NCI-H69 (cell line): ENCODE data around the gene ZNF76.

Source experiments
- DNase-seq: peaks from one replicate; lab custom pipeline; 2025; lab: John Stamatoyannopoulos, UW

The ZNF76 gene

GRCh38 chr6:35259194-35259947, at the start of gene ZNF76:
ZNF76 (plus strand) TSS chr6:35259735; CDS start chr6:35281152, 21,417 bp downstream.
- DNase-seq = peak; percentile 99

- peak; percentile 68 for DNase-seq
These were observed 46.2 kb upstream of the ZNF76 start for GRCh38 chr6:35213298-35213791.

DNA sequence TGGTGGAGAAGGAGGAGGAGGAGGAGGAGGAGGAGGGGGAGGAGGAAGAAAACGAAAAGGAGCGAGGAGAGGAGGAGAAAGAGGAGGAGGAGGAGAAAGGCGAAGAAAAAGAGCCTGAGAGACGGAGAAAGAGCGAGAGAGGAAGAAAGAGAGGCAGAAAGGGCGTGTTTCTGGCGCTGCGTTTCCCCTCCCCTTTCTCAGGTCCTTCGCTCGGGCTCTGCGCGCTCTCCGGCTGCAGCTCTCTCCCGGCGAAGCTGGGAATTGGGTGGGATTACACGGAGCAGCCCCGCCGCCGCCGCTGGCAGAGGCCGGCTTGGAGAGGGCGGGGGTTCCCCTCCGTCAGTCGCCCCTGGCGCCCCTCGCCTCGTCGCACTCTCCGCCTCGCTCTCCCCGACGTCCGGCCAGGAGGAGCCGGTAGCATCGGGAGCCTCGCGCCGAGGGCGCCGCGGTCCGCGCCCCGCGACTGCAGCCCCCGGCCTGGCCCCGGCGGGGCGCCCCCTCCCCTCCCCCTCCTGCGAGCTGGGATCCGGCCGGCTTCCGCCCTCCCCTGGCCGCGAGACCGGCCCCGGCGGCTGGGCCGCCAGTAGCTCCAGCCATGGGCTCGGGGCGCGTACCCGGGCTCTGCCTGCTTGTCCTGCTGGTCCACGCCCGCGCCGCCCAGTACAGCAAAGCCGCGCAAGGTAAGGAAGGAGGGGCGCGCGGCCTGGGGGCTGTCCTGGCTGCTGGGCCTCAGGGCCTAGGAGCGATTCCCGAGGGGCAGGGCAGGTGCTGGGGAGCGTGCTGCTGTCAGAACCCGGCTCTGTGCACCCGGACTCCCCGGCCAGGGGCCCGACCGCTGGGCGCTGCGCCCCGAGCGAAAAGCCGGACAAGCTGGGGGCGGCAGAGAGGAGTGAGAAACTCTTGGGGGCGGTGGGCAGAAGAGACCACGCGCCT, 45.4 kb upstream of the ZNF76 start, which contains the start of gene SCUBE3:
SCUBE3 (plus strand) TSS at position 133 of the 933 bp plus-strand sequence; CDS start at position 596, 463 bp downstream.
- peak; percentile 82 for DNase-seq

DNA sequence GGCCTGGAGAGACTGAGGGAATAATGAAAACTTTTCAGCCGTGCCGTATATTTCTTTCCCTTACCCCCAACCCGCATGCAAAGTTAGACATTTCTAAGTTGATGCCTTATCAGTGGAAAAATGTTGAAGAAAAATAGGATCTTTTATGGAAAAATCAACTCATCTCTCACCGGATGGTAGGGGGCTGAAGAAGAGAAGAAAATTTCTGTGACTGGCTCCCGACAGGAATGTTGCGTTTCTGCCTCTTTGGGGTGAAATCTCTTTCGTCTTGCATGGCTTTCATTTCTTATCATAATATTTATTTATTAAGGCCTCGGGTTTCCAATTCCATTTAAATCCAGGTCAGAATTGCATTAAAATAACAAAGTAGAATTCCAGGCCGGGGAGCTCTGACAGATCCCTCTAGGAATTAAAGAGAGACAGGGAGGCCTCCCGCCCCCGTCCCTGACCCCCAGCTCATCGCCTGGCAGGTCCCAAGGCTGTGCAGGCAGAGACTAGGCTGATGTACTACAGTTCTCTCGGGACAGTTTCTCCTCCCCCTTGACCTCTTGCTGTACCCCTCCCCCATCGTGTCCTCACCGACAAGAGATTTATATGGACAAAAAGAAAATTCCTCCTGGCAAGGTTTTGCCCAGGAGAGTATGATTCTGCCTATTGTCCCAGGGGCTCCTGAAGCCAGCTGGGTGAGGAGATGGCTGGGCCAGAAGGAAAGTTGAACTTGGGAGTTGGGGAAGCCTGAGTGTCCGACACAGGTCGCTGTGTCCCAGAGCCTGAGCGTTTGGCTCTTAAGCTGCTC, 44.5 kb upstream of the ZNF76 start:
- no peak for DNase-seq

DNA sequence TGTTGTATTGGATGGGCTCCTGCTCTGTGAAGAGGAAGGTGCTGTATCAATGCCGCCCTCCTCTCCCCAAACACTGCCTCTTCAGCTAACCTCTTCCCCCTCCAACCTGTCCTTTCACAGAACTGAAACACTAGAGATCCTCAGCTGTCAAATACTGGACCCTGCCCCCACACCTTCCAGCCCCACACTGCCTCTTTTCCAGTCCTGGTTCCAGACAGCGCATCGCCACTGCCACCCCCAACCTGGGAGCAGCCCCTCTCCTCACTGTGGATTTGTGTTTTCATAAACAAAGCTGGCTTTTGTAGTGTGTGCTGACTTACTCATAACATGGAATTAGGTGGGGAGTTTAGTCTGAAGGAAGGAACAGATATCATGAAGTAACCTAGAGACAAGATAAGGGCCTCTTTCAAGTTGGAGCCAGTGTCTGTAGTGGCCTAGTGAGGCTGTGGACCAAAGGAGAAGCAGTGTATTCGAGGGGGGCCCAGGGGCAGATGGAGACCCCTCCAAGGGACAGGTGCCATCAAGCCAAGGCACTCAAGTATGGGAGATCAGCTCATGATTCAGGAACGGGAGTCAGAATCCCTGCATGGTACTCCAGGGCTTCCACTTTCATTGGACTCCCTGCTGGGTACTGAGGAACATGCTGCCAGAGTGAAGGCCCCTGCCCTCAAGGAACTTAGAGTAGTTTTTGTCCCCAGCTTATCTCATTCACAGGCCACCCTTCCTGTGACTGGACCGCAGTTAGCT, 43.7 kb upstream of the ZNF76 start:
- DNase-seq = no peak

DNA sequence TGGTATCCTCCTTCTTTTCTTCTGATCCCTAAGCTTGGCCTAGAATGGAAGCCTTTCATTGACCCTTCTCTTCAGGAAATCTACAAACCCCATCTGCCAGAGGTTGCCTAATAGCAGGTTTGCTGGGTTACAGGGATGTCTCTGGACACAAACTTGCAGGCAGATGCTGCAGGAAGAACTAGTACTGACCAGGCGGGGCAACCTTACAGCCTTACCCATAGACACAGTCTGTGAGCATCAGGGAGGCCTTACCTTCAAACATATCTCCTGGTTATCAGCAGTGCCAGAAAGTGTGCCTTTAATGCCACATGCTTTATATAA, 43.2 kb upstream of the ZNF76 start:
- DNase-seq = peak; percentile 72

DNA sequence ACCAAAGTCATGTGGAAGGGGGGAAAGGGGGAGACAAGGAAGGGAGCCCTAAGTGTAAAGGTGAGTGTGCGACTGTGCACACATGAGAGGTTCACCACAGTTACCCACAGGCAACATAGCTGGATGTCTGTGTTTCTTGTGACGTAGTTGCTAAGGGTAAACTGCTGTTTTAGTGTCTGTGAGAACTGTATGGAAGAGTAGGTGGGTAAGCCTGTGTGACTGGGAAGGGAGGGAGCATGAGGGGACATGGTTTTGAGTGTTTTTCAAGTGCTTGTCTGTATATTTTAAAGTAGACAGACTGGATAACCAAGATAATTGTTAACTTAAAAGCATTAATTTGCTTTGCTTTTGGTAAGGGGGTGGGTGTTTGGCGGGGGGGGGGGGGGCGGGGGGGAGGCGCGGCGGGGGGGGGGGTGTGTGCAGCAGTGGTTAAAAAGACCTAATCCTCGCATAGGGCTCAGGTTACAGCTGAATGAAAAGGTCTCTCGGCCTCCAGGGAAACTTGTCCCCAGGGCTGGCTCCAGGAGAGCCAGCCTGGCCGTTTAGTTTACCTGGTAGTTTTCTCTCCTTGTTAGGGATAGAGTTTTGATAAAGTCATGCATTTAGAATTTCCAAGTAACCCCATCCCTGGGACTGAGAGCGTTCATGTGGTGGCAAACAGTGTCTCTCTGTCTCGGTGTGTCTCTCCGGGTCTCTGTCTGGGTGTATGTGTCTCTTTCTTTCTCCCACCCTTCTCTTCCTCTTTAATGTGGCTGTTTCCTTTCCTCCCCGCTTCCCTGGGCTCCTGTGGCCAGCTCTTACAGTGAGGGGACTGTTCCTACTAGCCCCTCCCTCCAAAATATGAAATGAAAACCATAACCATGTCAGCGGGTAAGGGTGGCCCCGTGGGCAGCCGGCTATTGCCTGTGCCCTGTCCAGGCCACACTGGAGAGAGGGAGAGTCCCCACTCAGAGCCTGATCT, 42.4 kb upstream of the ZNF76 start:
- peak; percentile 86 for DNase-seq

GRCh38 chr6:35218021-35218420, 41.5 kb upstream of the ZNF76 start:
- DNase-seq = peak; percentile 49

GRCh38 chr6:35218456-35218855, 41.1 kb upstream of the ZNF76 start:
- DNase-seq = peak; percentile 28

GRCh38 chr6:35219683-35220326, 39.7 kb upstream of the ZNF76 start:
- DNase-seq = peak; percentile 92

GRCh38 chr6:35220711-35221110, 38.8 kb upstream of the ZNF76 start:
- DNase-seq = peak; percentile 26

- DNase-seq = peak; percentile 73
These were observed 36.1 kb upstream of the ZNF76 start for GRCh38 chr6:35223396-35223795.

DNA sequence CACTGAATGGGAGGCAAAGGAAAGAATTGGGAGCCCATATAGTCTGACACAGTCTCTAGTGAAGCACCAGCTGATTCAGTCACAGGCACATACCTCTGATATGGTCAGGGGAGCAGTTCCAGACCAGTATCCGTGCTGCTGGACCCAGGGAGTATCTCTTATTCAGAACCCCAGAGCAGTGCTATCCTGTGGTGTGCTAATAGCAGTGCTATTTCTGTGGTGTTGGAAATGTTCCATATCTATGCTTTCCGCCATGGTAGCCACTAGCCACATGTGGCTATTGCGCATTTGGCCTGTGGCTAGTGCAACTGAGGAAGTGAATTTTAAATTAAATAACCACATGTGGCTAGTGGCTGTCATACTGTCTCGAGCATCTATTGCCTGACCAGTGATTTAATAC, 34.8 kb upstream of the ZNF76 start:
- DNase-seq = peak; percentile 56

DNA sequence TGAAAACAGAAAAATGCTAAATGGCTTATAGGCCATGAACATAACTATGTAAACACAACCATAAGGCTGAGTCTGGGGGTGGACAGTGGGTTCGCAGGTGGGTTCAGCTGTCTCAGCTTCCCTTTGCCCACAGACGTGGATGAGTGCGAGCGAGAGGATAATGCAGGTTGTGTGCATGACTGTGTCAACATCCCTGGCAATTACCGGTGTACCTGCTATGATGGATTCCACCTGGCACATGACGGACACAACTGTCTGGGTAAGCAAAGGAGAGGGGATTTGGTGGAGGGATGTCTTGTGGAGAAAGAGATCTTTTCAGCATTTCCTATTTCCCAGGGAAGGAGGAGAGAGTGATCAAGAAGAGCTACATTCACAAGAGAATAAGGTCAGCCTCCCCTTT, 31.1 kb upstream of the ZNF76 start:
- DNase-seq = peak; percentile 95

- no peak for DNase-seq
These were observed 30.2 kb upstream of the ZNF76 start for GRCh38 chr6:35229304-35229703.

GRCh38 chr6:35230498-35230897, 29.0 kb upstream of the ZNF76 start:
- DNase-seq = no peak

GRCh38 chr6:35230950-35231349, 28.6 kb upstream of the ZNF76 start:
- DNase-seq = peak; percentile 21

- DNase-seq = no peak
These were observed 28.0 kb upstream of the ZNF76 start for GRCh38 chr6:35231563-35231962.

GRCh38 chr6:35234901-35235300, 24.6 kb upstream of the ZNF76 start:
- no peak for DNase-seq

- no peak for DNase-seq
These were observed 23.3 kb upstream of the ZNF76 start for GRCh38 chr6:35236223-35236622.
